Common myeloid progenitor, CD34-positive (primary cell): ENCODE measurements around the gene PDLIM1.
A peak's percentile ranks its signal among the peaks of the same experiment; 100 is the strongest.

Source experiments
- CTCF ChIA-PET: fragments of 350-600 bp; sonication (Branson Sonifier 250); formaldehyde crosslinking; loops from one replicate; lab custom pipeline; 2021; ENCODE audit warnings: antibody characterized with exemption; lab: Charles Lee
- POLR2A ChIA-PET: fragments of 350-600 bp; sonication (Branson Sonifier 250); formaldehyde crosslinking; loops from one replicate; lab custom pipeline; 2021; ENCODE audit warnings: antibody characterized with exemption; lab: Charles Lee
- DNase-seq, 3 donors: peaks; one replicate each; pipeline versions ENCODE4 v3.0.0 to v3.0.0-alpha.2; 2013
- H3K27ac ChIP-seq, 2 experiments: 1 replicate in 1 of 2; 2 replicates in 1 of 2; pipeline ENCODE4 v1.7.0; 2013; ENCODE audit warnings: inconsistent platforms in 2 of 2, low read length in 2 of 2, mild to moderate bottlenecking in 2 of 2, low read depth in 1 of 2, moderate library complexity in 1 of 2; ENCODE audit not compliant: severe bottlenecking in 2 of 2, insufficient read depth in 1 of 2, poor library complexity in 1 of 2
- H3K27me3 ChIP-seq, 5 experiments: replicated peaks in 2 of 5; 1 replicate in 3 of 5; 2 replicates in 2 of 5; pipeline versions ENCODE4 v1.6.1 to v1.7.0; 2013; ENCODE audit warnings: low read length in 4 of 5, mild to moderate bottlenecking in 2 of 5, moderate library complexity in 2 of 5, inconsistent platforms in 1 of 5; ENCODE audit not compliant: insufficient read depth in 5 of 5, control insufficient read depth in 4 of 5
- H3K36me3 ChIP-seq, 4 experiments: 1 replicate in 2 of 4; 2 replicates in 2 of 4; pipeline versions ENCODE4 v1.6.1 to v1.7.0; 2013; ENCODE audit warnings: low read length in 3 of 4, control low read depth in 1 of 4, mild to moderate bottlenecking in 1 of 4; ENCODE audit not compliant: control insufficient read depth in 4 of 4, insufficient read depth in 4 of 4
- H3K4me1 ChIP-seq, 4 experiments: 1 replicate in 3 of 4; 2 replicates in 1 of 4; pipeline versions ENCODE4 v1.6.1 to v1.7.1; 2013; ENCODE audit warnings: low read length in 3 of 4, mild to moderate bottlenecking in 3 of 4, control low read depth in 1 of 4, inconsistent platforms in 1 of 4, moderate library complexity in 1 of 4; ENCODE audit not compliant: control insufficient read depth in 4 of 4, insufficient read depth in 4 of 4; ENCODE audit errors: control extremely low read depth in 1 of 4
- H3K4me3 ChIP-seq, 7 experiments: 1 replicate in 4 of 7; 2 replicates in 3 of 7; pipeline versions ENCODE4 v1.5.1 to v1.7.0; 2013; ENCODE audit warnings: mild to moderate bottlenecking in 7 of 7, low read length in 6 of 7, moderate library complexity in 6 of 7, inconsistent platforms in 2 of 7, low read depth in 2 of 7, control low read depth in 1 of 7; ENCODE audit not compliant: insufficient read depth in 4 of 7, control insufficient read depth in 1 of 7; ENCODE audit errors: extremely low read depth in 1 of 7
- H3K9me3 ChIP-seq, 5 experiments: 1 replicate in 4 of 5; 2 replicates in 1 of 5; pipeline versions ENCODE4 v1.6.1 to v1.7.1; 2013; ENCODE audit warnings: low read length in 4 of 5, mild to moderate bottlenecking in 2 of 5, inconsistent platforms in 1 of 5, low read depth in 1 of 5, moderate library complexity in 1 of 5; ENCODE audit not compliant: control insufficient read depth in 4 of 5, insufficient read depth in 2 of 5; ENCODE audit errors: control extremely low read depth in 1 of 5
- WGBS: methylation state at CpG from one replicate; pipeline ENCODE4 v1.1.5; 2013; ENCODE audit not compliant: insufficient coverage; 5-methylcytosine and 5-hydroxymethylcytosine counted together

The PDLIM1 gene

GRCh38 chr10:95277201-95277570 lies 13.6 kb downstream of the PDLIM1 start:
- Histone ChIP-seq H3K4me3 (no peak overlapping the region), H3K27me3 (no peaks in the 10 kb centered on the region), H3K36me3 (no peaks in the 10 kb centered on the region), H3K4me1 (peaks cover 0 to 12% (median 5%) of the 10 kb centered on the region in 4 experiments), H3K9me3 (no peaks in the 10 kb centered on the region), H3K27ac (no peak overlapping the region)
- no peak for DNase-seq
- CTCF ChIA-PET = interaction anchor here (0.6 to 1.6 kb wide), 4 partner anchors 31 to 85 kb away, joined by 3 to 6 read pairs (median 4); no protein-coding TSS in a partner anchor
- POLR2A ChIA-PET = interaction anchor here (0.7 kb wide), 1 partner anchor 916 kb away, joined by 3 read pairs; no protein-coding TSS in a partner anchor
- WGBS = 88% methylated on average over 1 of the region's 1 CpG

GRCh38 chr10:95276367-95277200 lies 14.2 kb downstream of the PDLIM1 start:
- Histone ChIP-seq H3K27me3 (no peaks in the 10 kb centered on the region), H3K9me3 (no peaks in the 10 kb centered on the region), H3K4me1 (peaks cover 0 to 12% (median 5%) of the 10 kb centered on the region in 4 experiments), H3K27ac (peak overlapping the region in 1 of 2 experiments; percentile 14), H3K36me3 (peaks cover 0 to under 1% (median 0%) of the 10 kb centered on the region in 4 experiments), H3K4me3 (no peak overlapping the region)
- CTCF ChIA-PET = interaction anchor here (0.6 to 1.6 kb wide), 4 partner anchors 16 to 154 kb away, joined by 3 to 4 read pairs (median 3); no protein-coding TSS in a partner anchor
- DNase-seq = peak in 2 of 3 donors; percentile 51 to 77
- POLR2A ChIA-PET = interaction anchor here (0.6 to 0.7 kb wide), 3 partner anchors 26 to 915 kb away, joined by 3 to 6 read pairs (median 4); no protein-coding TSS in a partner anchor
- 75% methylated on average over 5 of the region's 8 CpGs for WGBS

GRCh38 chr10:95275726-95276366 lies 15.0 kb downstream of the PDLIM1 start:
- Histone ChIP-seq H3K27ac (no peak overlapping the region), H3K36me3 (peaks cover 0 to 4% (median 1%) of the 10 kb centered on the region in 4 experiments), H3K4me1 (peaks cover 0 to 12% (median 5%) of the 10 kb centered on the region in 4 experiments), H3K4me3 (no peak overlapping the region), H3K27me3 (no peaks in the 10 kb centered on the region), H3K9me3 (no peaks in the 10 kb centered on the region)
- ChIA-PET POLR2A (no interaction called here), CTCF (interaction anchor here (1.6 kb wide), 1 partner anchor 15 kb away, joined by 3 read pairs; no protein-coding TSS in a partner anchor)
- DNase-seq = no peak
- 100% methylated on average over 1 of the region's 1 CpG for WGBS

GRCh38 chr10:95273393-95274312 lies 17.1 kb downstream of the PDLIM1 start:
- Histone ChIP-seq H3K4me3 (no peak overlapping the region), H3K36me3 (peaks cover 0 to 8% (median 6%) of the 10 kb centered on the region in 4 experiments), H3K4me1 (peaks cover 0 to 12% (median 5%) of the 10 kb centered on the region in 4 experiments), H3K9me3 (no peaks in the 10 kb centered on the region), H3K27ac (no peak overlapping the region), H3K27me3 (no peaks in the 10 kb centered on the region)
- 73% methylated on average over 11 of the region's 13 CpGs for WGBS
- CTCF ChIA-PET = interaction anchor here (0.6 to 1.4 kb wide), 5 partner anchors 9 to 100 kb away, joined by 3 to 5 read pairs (median 4); no protein-coding TSS in a partner anchor
- DNase-seq = no peak
- POLR2A ChIA-PET = no interaction called here

- H3K27ac ChIP-seq = no peak overlapping the region
- POLR2A ChIA-PET = no interaction called here
- WGBS = 96% methylated on average over 11 of the region's 12 CpGs
Observed at GRCh38 chr10:95268438-95268837, 22.4 kb downstream of the PDLIM1 start.

GRCh38 chr10:95267251-95267650 lies 23.6 kb downstream of the PDLIM1 start:
- peaks cover 0 to 17% (median 4%) of the 10 kb centered on the region in 4 experiments for H3K4me1 ChIP-seq
- peak overlapping the region; percentile 81 to 89 for H3K27ac ChIP-seq
- CTCF ChIA-PET = interaction anchor here (0.7 to 3.3 kb wide), 2 partner anchors 20 to 25 kb away, joined by 3 to 7 read pairs; no protein-coding TSS in a partner anchor

More at GRCh38 chr10:95268438-95268837, 22.4 kb downstream of the PDLIM1 start:
- DNase-seq = no peak
- Histone ChIP-seq H3K36me3 (peaks cover 0 to 22% (median 15%) of the 10 kb centered on the region in 4 experiments), H3K9me3 (no peaks in the 10 kb centered on the region), H3K4me3 (no peak overlapping the region), H3K4me1 (peaks cover 0 to 20% (median 4%) of the 10 kb centered on the region in 4 experiments), H3K27me3 (no peaks in the 10 kb centered on the region)
- CTCF ChIA-PET = interaction anchor here (0.8 kb wide), 1 partner anchor 9 kb away, joined by 3 read pairs; no protein-coding TSS in a partner anchor

More at GRCh38 chr10:95267251-95267650, 23.6 kb downstream of the PDLIM1 start:
- WGBS = no CpG with 5 or more reads among the region's 3 CpGs
- H3K27me3 ChIP-seq = no peaks in the 10 kb centered on the region
- peaks cover 0 to 26% (median 20%) of the 10 kb centered on the region in 4 experiments for H3K36me3 ChIP-seq
- no peaks in the 10 kb centered on the region for H3K9me3 ChIP-seq
- POLR2A ChIA-PET = interaction anchor here (0.5 to 1.7 kb wide), 4 partner anchors 11 to 28 kb away, joined by 3 to 4 read pairs (median 3); partner anchors contain the start of gene PDLIM1
- peak overlapping the region in 1 of 7 experiments; percentile 5 for H3K4me3 ChIP-seq
- peak in 2 of 3 donors; percentile 28 to 37 for DNase-seq
